GM23248 (cell line): ENCODE results near the gene NUP153.

Source experiments
- EZH2 ChIP-seq: fragments of 200-600 bp; sonication (generic); IDR thresholded peaks from 2 replicates; pipeline ENCODE4 v1.6.1; 2018; ENCODE audit warnings: antibody characterized with exemption, mild to moderate bottlenecking; ENCODE audit not compliant: insufficient read depth, poor library complexity, severe bottlenecking
- EZH2phosphoT487 ChIP-seq: fragments of 200-600 bp; sonication (generic); IDR thresholded peaks from 2 replicates; pipeline ENCODE4 v1.6.1; 2018; ENCODE audit warnings: antibody characterized with exemption, moderate library complexity, mild to moderate bottlenecking, low read depth; ENCODE audit not compliant: insufficient read depth

DNA sequence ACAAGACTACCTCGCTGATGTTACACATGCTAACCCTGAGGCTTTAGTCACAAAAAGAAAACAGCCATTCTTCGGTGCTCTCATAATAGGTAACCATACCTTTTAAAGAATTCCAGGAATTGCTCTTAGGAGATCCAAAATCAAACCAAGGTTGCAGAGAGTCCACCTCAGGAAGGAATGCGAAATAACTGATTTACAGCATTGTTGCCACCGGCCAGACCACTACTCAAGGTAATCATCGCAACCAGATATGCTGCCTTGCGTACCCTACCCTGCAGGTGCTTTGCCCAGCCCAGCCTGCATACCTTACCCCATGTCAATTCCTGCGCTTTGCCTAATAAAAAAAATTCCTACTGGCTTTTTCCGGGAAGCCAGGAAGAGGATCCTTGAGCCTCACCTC, 27.0 kb downstream of the NUP153 start:
- TF ChIP-seq EZH2, result no peak
- no peak for TF ChIP-seq EZH2phosphoT487
